HG03139 (cell line): ENCODE results near the gene MYLK.

Experiments
- ATAC-seq: cut with Tn5 transposase; IDR thresholded peaks from one replicate; pipeline ENCODE4 v1.9.1; 2021; ENCODE audit not compliant: unreplicated experiment

The MYLK gene

GRCh38 chr3:123798550-123798949 is 85.6 kb downstream of the MYLK start:
- ATAC-seq = no peak

- no peak for ATAC-seq
Observed at GRCh38 chr3:123795471-123796251, 88.5 kb downstream of the MYLK start.

GRCh38 chr3:123793425-123793824 is 90.7 kb downstream of the MYLK start:
- no peak for ATAC-seq

- no peak for ATAC-seq
Observed at GRCh38 chr3:123792473-123793201, 91.5 kb downstream of the MYLK start.

- ATAC-seq = no peak
Observed at GRCh38 chr3:123791898-123792297, 92.2 kb downstream of the MYLK start.

GRCh38 chr3:123791417-123791816 is 92.7 kb downstream of the MYLK start:
- ATAC-seq = no peak

- no peak for ATAC-seq
Observed at GRCh38 chr3:123791073-123791370, 93.1 kb downstream of the MYLK start.

- ATAC-seq = no peak
Observed at GRCh38 chr3:123790254-123791072, 93.7 kb downstream of the MYLK start.

GRCh38 chr3:123789760-123790159 is 94.4 kb downstream of the MYLK start:
- ATAC-seq = no peak

- no peak for ATAC-seq
Observed at GRCh38 chr3:123789160-123789559, 95.0 kb downstream of the MYLK start.

- ATAC-seq = no peak
Observed at GRCh38 chr3:123788710-123789109, 95.4 kb downstream of the MYLK start.

- ATAC-seq = no peak
Observed at GRCh38 chr3:123787133-123787532, 97.0 kb downstream of the MYLK start.

- no peak for ATAC-seq
Observed at GRCh38 chr3:123785602-123786001, 98.5 kb downstream of the MYLK start.

- no peak for ATAC-seq
Observed at GRCh38 chr3:123783811-123784210, 100.3 kb downstream of the MYLK start.

GRCh38 chr3:123783050-123783689 is 101.0 kb downstream of the MYLK start:
- no peak for ATAC-seq

GRCh38 chr3:123782488-123782887 is 101.6 kb downstream of the MYLK start:
- ATAC-seq = no peak

- ATAC-seq = no peak
Observed at GRCh38 chr3:123781571-123782275, 102.4 kb downstream of the MYLK start.

- ATAC-seq = no peak
Observed at GRCh38 chr3:123781138-123781537, 103.0 kb downstream of the MYLK start.

- ATAC-seq = no peak
Observed at GRCh38 chr3:123780656-123781055, 103.5 kb downstream of the MYLK start.

GRCh38 chr3:123779655-123780231 is 104.4 kb downstream of the MYLK start:
- ATAC-seq = no peak
